Endothelial cell of umbilical vein (primary cell): ENCODE results near the gene ANAPC16. TPM values are rescaled to one million over a fixed set of nuclear protein-coding genes. Genes with fewer than 3 reads are reported as not detected.

Source experiments
- BruUV-seq: library from RNA; stranded (reverse); fragments of 400-500 nt; replicated peaks from 2 replicates; lab custom pipeline; 2021; lab: Mats Ljungman, UMichigan
- CTCF ChIA-PET: fragments of 300-600, 350-600 bp; sonication (Branson Sonifier 250); formaldehyde crosslinking; loops from one replicate; lab custom pipeline; 2021; ENCODE audit warnings: antibody characterized with exemption, inconsistent platforms; lab: Charles Lee
- POLR2A ChIA-PET: fragments of 300-600, 350-600 bp; sonication (Branson Sonifier 250); formaldehyde crosslinking; loops from one replicate; lab custom pipeline; 2021; ENCODE audit warnings: antibody characterized with exemption, inconsistent platforms; lab: Charles Lee
- DNase-seq: peaks from one replicate; pipeline ENCODE4 v3.0.0-alpha.2; 2011; ENCODE audit warnings: low read depth, low spot score
- FAIRE-seq: peaks from 2 replicates; lab custom pipeline; 2011; peaks lifted over from hg19 to GRCh38; lab: Jason Lieb, UNC
- H2AFZ ChIP-seq: 2 replicates; pipeline ENCODE4 v1.6.0; 2012; ENCODE audit warnings: low read depth, low read length, control low read depth, inconsistent platforms
- H3K27ac ChIP-seq: 2 replicates; pipeline ENCODE4 v1.5.1; 2011; ENCODE audit warnings: low read depth, mild to moderate bottlenecking, control low read depth, low read length, moderate library complexity; ENCODE audit not compliant: insufficient read depth
- H3K27me3 ChIP-seq, 2 experiments: 2 replicates each; pipeline versions ENCODE4 v1.6.0 to v1.6.1; 2011; ENCODE audit warnings: low read length in 2 of 2, mixed read lengths in 1 of 2; ENCODE audit not compliant: control insufficient read depth in 2 of 2, insufficient read depth in 2 of 2
- H3K36me3 ChIP-seq, 2 experiments: 2 replicates in 1 of 2; 3 replicates in 1 of 2; pipeline ENCODE4 v1.5.1; 2011; ENCODE audit warnings: low read length in 2 of 2, mild to moderate bottlenecking in 1 of 2, moderate library complexity in 1 of 2; ENCODE audit not compliant: control insufficient read depth in 2 of 2, insufficient read depth in 2 of 2; ENCODE audit errors: extremely low read depth in 1 of 2
- H3K4me1 ChIP-seq: 3 replicates; pipeline ENCODE4 v1.5.1; 2011; ENCODE audit warnings: mild to moderate bottlenecking, low read length; ENCODE audit not compliant: control insufficient read depth, insufficient read depth; ENCODE audit errors: extremely low read depth
- H3K4me2 ChIP-seq: 2 replicates; pipeline ENCODE4 v1.6.1; 2011; ENCODE audit warnings: low read length, control low read depth, mixed read lengths; ENCODE audit not compliant: insufficient read depth
- H3K4me3 ChIP-seq, 3 experiments: fragments of 200-600 bp in 1 of 3; sonication (generic), shearing (Covaris generic) in 1 of 3; replicated peaks in 1 of 3; 2 replicates each; pipeline ENCODE4 v1.5.1; 2011 to 2016; ENCODE audit warnings: control low read depth in 3 of 3, low read length in 3 of 3, mild to moderate bottlenecking in 2 of 3, inconsistent platforms in 1 of 3, low read depth in 1 of 3, moderate library complexity in 1 of 3; ENCODE audit not compliant: insufficient read depth in 1 of 3
- H3K79me2 ChIP-seq: 2 replicates; pipeline ENCODE4 v1.6.0; 2012; ENCODE audit warnings: low read length, inconsistent platforms; ENCODE audit not compliant: control insufficient read depth, insufficient read depth
- H3K9ac ChIP-seq: replicated peaks from 2 replicates; pipeline ENCODE3; 2011; ENCODE audit warnings: low read length, control low read depth; ENCODE audit not compliant: insufficient read depth; ENCODE audit errors: extremely low read depth
- H3K9me1 ChIP-seq: replicated peaks from 3 replicates; pipeline ENCODE4 v1.6.0; 2011; ENCODE audit warnings: mild to moderate bottlenecking, low read length; ENCODE audit not compliant: control insufficient read depth, insufficient read depth; ENCODE audit errors: extremely low read depth
- H3K9me3 ChIP-seq: replicated peaks from 2 replicates; pipeline ENCODE4 v1.5.1; 2012; ENCODE audit warnings: low read length, inconsistent platforms; ENCODE audit not compliant: control insufficient read depth, insufficient read depth
- H4K20me1 ChIP-seq: replicated peaks from 2 replicates; pipeline ENCODE3; 2011; ENCODE audit warnings: mild to moderate bottlenecking, low read length; ENCODE audit not compliant: control insufficient read depth, insufficient read depth; ENCODE audit errors: extremely low read depth
- CTCF ChIP-seq, 2 donors: IDR thresholded peaks; 1 replicate in 1 of 2; 2 replicates in 1 of 2; pipeline ENCODE4 v1.5.1; 2011; ENCODE audit warnings: low read length in 2 of 2, mild to moderate bottlenecking in 2 of 2, moderate library complexity in 2 of 2, control low read depth in 1 of 2, inconsistent platforms in 1 of 2, low read depth in 1 of 2; ENCODE audit not compliant: insufficient read depth in 1 of 2; ENCODE audit errors: extremely low read depth in 1 of 2
- EZH2 ChIP-seq: IDR thresholded peaks from 2 replicates; pipeline ENCODE4 v1.6.1; 2012; ENCODE audit warnings: borderline replicate concordance, low read depth, mild to moderate bottlenecking, moderate library complexity, low read length, inconsistent platforms; ENCODE audit not compliant: severe bottlenecking
- FOS ChIP-seq: IDR thresholded peaks from 2 replicates; pipeline ENCODE4 v1.6.1; 2011; ENCODE audit warnings: mild to moderate bottlenecking, low read length, moderate library complexity, borderline replicate concordance; ENCODE audit not compliant: insufficient read depth
- GATA2 ChIP-seq: IDR thresholded peaks from 2 replicates; pipeline ENCODE4 v1.7.0; 2011; ENCODE audit warnings: low read depth, mild to moderate bottlenecking, moderate library complexity, mixed read lengths, low read length; ENCODE audit not compliant: insufficient read length, insufficient read depth
- JUN ChIP-seq: IDR thresholded peaks from 2 replicates; pipeline ENCODE4 v1.6.1; 2011; ENCODE audit warnings: borderline replicate concordance, low read depth; ENCODE audit not compliant: insufficient read length, insufficient read depth
- MAX ChIP-seq: IDR thresholded peaks from 2 replicates; pipeline ENCODE4 v1.6.1; 2011; ENCODE audit not compliant: insufficient read depth, insufficient read length
- MYC ChIP-seq: IDR thresholded peaks from one replicate; pipeline ENCODE4 v1.6.1; 2011; ENCODE audit warnings: mild to moderate bottlenecking, low read depth, low read length
- POLR2A ChIP-seq: IDR thresholded peaks from 2 replicates; pipeline ENCODE4 v1.6.1; 2012; ENCODE audit warnings: low read depth, mild to moderate bottlenecking, control low read depth, low read length
- POLR2AphosphoS5 ChIP-seq: IDR thresholded peaks from 2 replicates; pipeline ENCODE4 v1.6.1; 2012; ENCODE audit warnings: low read depth, mild to moderate bottlenecking, control low read depth, low read length, moderate library complexity; ENCODE audit not compliant: insufficient read depth
- dilution Hi-C: fragments of 300-500 bp; cut with MboI; formaldehyde crosslinking; loops from one replicate; pipeline ENCODE4 v1.15.0; 2019; ENCODE audit warnings: low sequenced_read_pairs; ENCODE audit not compliant: extremely low pct_ligation_motif_present
- intact Hi-C: fragments of 100-400 bp; cut with micrococcal nuclease; formaldehyde crosslinking; loops from one replicate; pipeline ENCODE4 v1.10.0; 2022
- polyA plus RNA-seq, 4 experiments: library from polyadenylated mRNA; depleted of rRNA in 3 of 4; stranded (reverse) in 3 of 4; unstranded in 1 of 4; fragments of >200 nt; gene quantifications; 2 replicates each; pipeline versions ENCODE4 v1.2.1 to v1.2.3, GENCODE V29; 2011 to 2012; ENCODE audit warnings: missing spikeins in 1 of 4
- total RNA-seq: library from RNA; stranded (reverse); gene quantifications from 2 replicates; pipeline ENCODE4 v1.2.3, GENCODE V29; 2021

The ANAPC16 gene
- total and polyA plus RNA-seq, 2 donors (not counting 3 experiments of a cell fraction or from before 2014, with no cell fraction given), result 38.1 to 44.4 TPM

- Histone ChIP-seq H2AFZ (no peak overlapping the region), H3K9me3 (no peaks in the 10 kb centered on the region), H3K4me3 (no peak overlapping the region), H3K9me1 (no peaks in the 10 kb centered on the region), H4K20me1 (no peaks in the 10 kb centered on the region), H3K4me2 (no peak overlapping the region), H3K79me2 (no peaks in the 10 kb centered on the region), H3K4me1 (peaks cover 36% of the 10 kb centered on the region), H3K27me3 (no peaks in the 10 kb centered on the region), H3K27ac (no peak overlapping the region), H3K36me3 (no peaks in the 10 kb centered on the region), H3K9ac (no peak overlapping the region)
- ChIA-PET CTCF (interaction anchor here (0.8 kb wide), 1 partner anchor 85 kb away, joined by 3 read pairs; no protein-coding TSS in a partner anchor), POLR2A (no interaction called here)
- no TSS peak for BruUV-seq
- TF ChIP-seq POLR2A, result no peak
- no peak for TF ChIP-seq FOS
- no peak for TF ChIP-seq EZH2
- TF ChIP-seq JUN, result no peak
- TF ChIP-seq POLR2AphosphoS5, result no peak
- TF ChIP-seq GATA2, result no peak
- TF ChIP-seq CTCF (IDR thresholded peaks at IDR 0.05; ENCODE audit: extremely low read depth in 1 of 2, insufficient read depth in 1 of 2, low read depth in 1 of 2, low read length in 2 of 2), result no peak
- no peak for TF ChIP-seq MAX
- TF ChIP-seq MYC, result no peak
- FAIRE-seq (no peak), DNase-seq (no peak)
- intact Hi-C loops (no loop called here), dilution Hi-C loops (no loop called here)
Observed at GRCh38 chr10:72251635-72252034, 35.8 kb downstream of the ANAPC16 start.
